HepG2 (cell line): Measurements from ENCODE around the gene SCNM1. TPM values are rescaled to one million over a fixed set of nuclear protein-coding genes. Genes with fewer than 3 reads are reported as not detected.

Experiments
- ATAC-seq: fragments of 200-7000 bp; cut with Tn5 transposase; 3 replicates; pipeline ENCODE4 v1.9.1; 2020; ENCODE audit warnings: mild to moderate bottlenecking, moderate library complexity
- BruUV-seq: library from RNA; stranded (reverse); fragments of 400-500 nt; replicated peaks from 2 replicates; lab custom pipeline; 2021; lab: Mats Ljungman, UMichigan
- CTCF ChIA-PET: fragments of 300-600 bp; formaldehyde crosslinking; extraction: SDS; loops from one replicate; lab custom pipeline; 2021; ENCODE audit warnings: low total read pairs, inconsistent platforms, low intra/inter-chr PET ratio; lab: Yijun Ruan, JAX
- POLR2A ChIA-PET: fragments of 350-600 bp; sonication (Branson Sonifier 250); formaldehyde crosslinking; loops from one replicate; lab custom pipeline; 2020; ENCODE audit warnings: antibody characterized with exemption, inconsistent platforms; lab: Yijun Ruan, JAX
- DNase-seq: peaks from one replicate; pipeline ENCODE4 v3.0.0-alpha.2; 2015; ENCODE audit warnings: low spot score
- FAIRE-seq: peaks from 3 replicates; lab custom pipeline; 2011; peaks lifted over from hg19 to GRCh38; lab: Jason Lieb, UNC
- H2AFZ ChIP-seq: one replicate; pipeline ENCODE4 v1.6.1; 2011; ENCODE audit warnings: low read length, inconsistent platforms
- H3K27ac ChIP-seq: fragments of 300-600 bp; 3 replicates; pipeline ENCODE4 v1.8.0; 2011; ENCODE audit warnings: mixed run types, mild to moderate bottlenecking, mixed read lengths, low read length, inconsistent platforms; ENCODE audit not compliant: insufficient read depth; ENCODE audit errors: extremely low read length
- H3K27me3 ChIP-seq, 2 experiments: fragments of 200-600 bp in 1 of 2; 2 replicates in 1 of 2; 3 replicates in 1 of 2; pipeline versions ENCODE4 v1.6.0 to v1.8.0; 2011; ENCODE audit warnings: low read length in 2 of 2, mild to moderate bottlenecking in 2 of 2, moderate library complexity in 2 of 2, inconsistent platforms in 1 of 2; ENCODE audit not compliant: insufficient read depth in 2 of 2, control insufficient read depth in 1 of 2
- H3K36me3 ChIP-seq, 2 experiments: fragments of 200-600 bp in 1 of 2; replicated peaks in 1 of 2; 2 replicates in 1 of 2; 3 replicates in 1 of 2; pipeline versions ENCODE4 v1.5.1 to v1.8.0; 2011; ENCODE audit warnings: low read length in 2 of 2, inconsistent platforms in 1 of 2; ENCODE audit not compliant: insufficient read depth in 2 of 2, control insufficient read depth in 1 of 2
- H3K4me1 ChIP-seq: 2 replicates; pipeline ENCODE4 v1.5.1; 2012; ENCODE audit warnings: low read length, inconsistent platforms; ENCODE audit not compliant: insufficient read depth
- H3K4me2 ChIP-seq: 2 replicates; pipeline ENCODE4 v1.6.0; 2011; ENCODE audit warnings: low read depth, low read length, inconsistent platforms
- H3K4me3 ChIP-seq, 3 experiments: fragments of 200-600 bp in 1 of 3; sonication (generic), shearing (Covaris generic) in 1 of 3; replicated peaks in 1 of 3; 2 replicates each; pipeline ENCODE4 v1.5.1; 2011 to 2016; ENCODE audit warnings: low read length in 3 of 3, inconsistent platforms in 2 of 3, low read depth in 2 of 3, mild to moderate bottlenecking in 2 of 3, control low read depth in 1 of 3, mixed read lengths in 1 of 3; ENCODE audit not compliant: insufficient read depth in 1 of 3
- H3K79me2 ChIP-seq: one replicate; pipeline ENCODE4 v1.6.1; 2011; ENCODE audit warnings: low read length, inconsistent platforms; ENCODE audit not compliant: insufficient read depth
- H3K9ac ChIP-seq: 2 replicates; pipeline ENCODE4 v1.6.0; 2011; ENCODE audit warnings: mild to moderate bottlenecking, low read depth, low read length, inconsistent platforms; ENCODE audit not compliant: insufficient read depth
- H3K9me3 ChIP-seq: 2 replicates; pipeline ENCODE4 v1.5.1; 2012; ENCODE audit warnings: mild to moderate bottlenecking, low read length
- H4K20me1 ChIP-seq: 2 replicates; pipeline ENCODE4 v1.6.0; 2011; ENCODE audit warnings: inconsistent platforms, mild to moderate bottlenecking, low read length, moderate library complexity; ENCODE audit not compliant: insufficient read depth
- AKAP8 ChIP-seq: sonication (generic); formaldehyde crosslinking; IDR thresholded peaks from 2 replicates; pipeline ENCODE4 v1.5.1; 2020; ENCODE audit warnings: mild to moderate bottlenecking, missing genetic modification reagents
- HMG20A ChIP-seq: IDR thresholded peaks from 2 replicates; pipeline ENCODE4 v1.6.1; 2016; ENCODE audit warnings: borderline replicate concordance
- KMT2B ChIP-seq: IDR thresholded peaks from 2 replicates; pipeline ENCODE4 v1.6.1; 2016; ENCODE audit warnings: missing genetic modification reagents, missing compliant biosample characterization
- PTBP1 ChIP-seq: fragments of 200-400 bp; formaldehyde crosslinking; IDR thresholded peaks from 2 replicates; pipeline ENCODE4 v1.6.1; 2018; ENCODE audit warnings: low read length, low read depth; ENCODE audit not compliant: poor library complexity, severe bottlenecking
- TAF1 ChIP-seq: sonication (generic); formaldehyde crosslinking; IDR thresholded peaks from 2 replicates; pipeline ENCODE4 v1.4.0; 2020; ENCODE audit warnings: missing genetic modification reagents
- THYN1 ChIP-seq: sonication (generic); formaldehyde crosslinking; IDR thresholded peaks from 2 replicates; pipeline ENCODE4 v1.8.1; 2023; ENCODE audit warnings: low read depth, mild to moderate bottlenecking, moderate library complexity, missing genetic modification reagents, borderline replicate concordance
- ZNF484 ChIP-seq: sonication (generic); formaldehyde crosslinking; IDR thresholded peaks from 2 replicates; pipeline ENCODE4 v1.5.1; 2020; ENCODE audit warnings: mild to moderate bottlenecking, low read depth, missing genetic modification reagents, borderline replicate concordance
- ZNF589 ChIP-seq: sonication (generic); formaldehyde crosslinking; conservative IDR thresholded peaks from 2 replicates; pipeline ENCODE4 v1.8.0; 2022; ENCODE audit warnings: mild to moderate bottlenecking, moderate library complexity, missing genetic modification reagents
- ZNF609 ChIP-seq: sonication (generic); formaldehyde crosslinking; IDR thresholded peaks from 2 replicates; pipeline ENCODE4 v1.4.0; 2020; ENCODE audit warnings: mild to moderate bottlenecking, missing genetic modification reagents, borderline replicate concordance
- ZNF660 ChIP-seq: sonication (generic); formaldehyde crosslinking; IDR thresholded peaks from 2 replicates; pipeline ENCODE4 v1.5.1; 2020; ENCODE audit warnings: mild to moderate bottlenecking, low read depth, missing genetic modification reagents, borderline replicate concordance
- ZNF746 ChIP-seq: sonication (generic); formaldehyde crosslinking; IDR thresholded peaks from 2 replicates; pipeline ENCODE4 v1.8.0; 2022; ENCODE audit warnings: mild to moderate bottlenecking, missing genetic modification reagents
- ZNF768 ChIP-seq: sonication (generic); formaldehyde crosslinking; IDR thresholded peaks from 2 replicates; pipeline ENCODE4 v1.4.0; 2020; ENCODE audit warnings: missing genetic modification reagents
- WGBS: methylation state at CpG from one replicate; pipeline ENCODE4 v1.1.6; 2017; ENCODE audit warnings: low lambda C conversion rate; 5-methylcytosine and 5-hydroxymethylcytosine counted together
- in situ Hi-C: cut with HindIII; loops from 2 replicates; pipeline ENCODE4 v1.10.0; 2017; ENCODE audit warnings: low pct_unique_long_range_greater_than_20kb; ENCODE audit not compliant: extremely low pct_ligation_motif_present
- intact Hi-C: fragments of 100-400 bp; cut with micrococcal nuclease; formaldehyde crosslinking; loops from one replicate; pipeline ENCODE4 v1.10.0; 2022; ENCODE audit not compliant: unreplicated experiment
- polyA plus RNA-seq, 8 experiments: library from polyadenylated mRNA; depleted of rRNA in 3 of 8; stranded (reverse) in 7 of 8; unstranded in 1 of 8; fragments of >200 nt; fragmentation: Illumina TruSeq in 4 of 8; extraction: Trizol in 4 of 8; gene quantifications; 2 replicates each; pipeline versions ENCODE4 v1.2.1 to v1.2.3, GENCODE V29; 2011 to 2016; ENCODE audit warnings: low read depth in 4 of 8, missing spikeins in 1 of 8, mixed read lengths in 1 of 8; ENCODE audit not compliant: insufficient read depth in 1 of 8
- total RNA-seq, 5 experiments: library from RNA; depleted of rRNA; stranded (reverse); fragments of >200 nt; fragmentation: Illumina TruSeq; extraction: Trizol; gene quantifications; 2 replicates each; pipeline ENCODE4 v1.2.3, GENCODE V29; 2016; ENCODE audit warnings: low read depth in 1 of 5
- TF ChIP-seq, protein P1 (sequence below): sonication (generic); formaldehyde crosslinking; IDR thresholded peaks from 2 replicates; pipeline ENCODE4 v1.8.1; 2022; ENCODE audit warnings: low read depth, mild to moderate bottlenecking, missing genetic modification reagents
- TF ChIP-seq, protein P2 (sequence below): sonication (generic); formaldehyde crosslinking; IDR thresholded peaks from 2 replicates; pipeline ENCODE4 v1.5.1; 2020; ENCODE audit warnings: mild to moderate bottlenecking, missing genetic modification reagents, borderline replicate concordance

SCNM1 gene
- total and polyA plus RNA-seq, 2 of the 13 experiments (the other 11 are each of a cell fraction or from before 2014, with no cell fraction given) = 16.3 to 31.5 TPM

DNA sequence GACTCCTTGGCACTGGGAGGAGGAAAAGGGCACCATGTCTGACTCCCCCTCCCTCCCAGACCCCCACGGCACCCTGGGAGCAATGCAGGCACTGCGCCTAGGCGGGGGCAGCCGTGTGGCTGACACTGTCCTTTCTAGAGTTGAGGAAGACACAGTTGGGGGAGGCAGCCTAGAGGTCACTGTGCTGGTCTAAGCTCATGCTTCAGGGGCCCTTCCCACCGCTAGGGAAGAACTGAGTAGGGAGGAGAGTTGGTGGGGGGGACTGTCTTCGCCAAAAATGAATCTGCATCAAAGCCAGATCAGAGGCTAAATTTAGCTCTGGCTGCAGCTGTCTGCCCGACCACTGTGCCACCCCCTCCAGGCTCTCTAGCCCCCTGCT lies 22.9 kb upstream of the SCNM1 start:
- intact Hi-C loops (no loop called here), in situ Hi-C loops (no loop called here)
- BruUV-seq = no TSS peak
- Histone ChIP-seq H3K27me3 (no peaks in the 10 kb centered on the region), H4K20me1 (no peaks in the 10 kb centered on the region), H3K79me2 (no peaks in the 10 kb centered on the region), H3K36me3 (no peaks in the 10 kb centered on the region), H3K4me3 (no peak overlapping the region), H2AFZ (no peak overlapping the region), H3K4me2 (no peak overlapping the region), H3K4me1 (peaks cover 26% of the 10 kb centered on the region), H3K9ac (no peak overlapping the region), H3K9me3 (no peaks in the 10 kb centered on the region)
- ATAC-seq (no peak), FAIRE-seq (no peak), DNase-seq (no peak)
- ChIA-PET POLR2A (no interaction called here), CTCF (no interaction called here)
- TF ChIP-seq ZNF746 (CRISPR knock-in tag) = no peak
- no peak for TF ChIP-seq ZNF660 (CRISPR knock-in tag)
- TF ChIP-seq, protein P1, sequence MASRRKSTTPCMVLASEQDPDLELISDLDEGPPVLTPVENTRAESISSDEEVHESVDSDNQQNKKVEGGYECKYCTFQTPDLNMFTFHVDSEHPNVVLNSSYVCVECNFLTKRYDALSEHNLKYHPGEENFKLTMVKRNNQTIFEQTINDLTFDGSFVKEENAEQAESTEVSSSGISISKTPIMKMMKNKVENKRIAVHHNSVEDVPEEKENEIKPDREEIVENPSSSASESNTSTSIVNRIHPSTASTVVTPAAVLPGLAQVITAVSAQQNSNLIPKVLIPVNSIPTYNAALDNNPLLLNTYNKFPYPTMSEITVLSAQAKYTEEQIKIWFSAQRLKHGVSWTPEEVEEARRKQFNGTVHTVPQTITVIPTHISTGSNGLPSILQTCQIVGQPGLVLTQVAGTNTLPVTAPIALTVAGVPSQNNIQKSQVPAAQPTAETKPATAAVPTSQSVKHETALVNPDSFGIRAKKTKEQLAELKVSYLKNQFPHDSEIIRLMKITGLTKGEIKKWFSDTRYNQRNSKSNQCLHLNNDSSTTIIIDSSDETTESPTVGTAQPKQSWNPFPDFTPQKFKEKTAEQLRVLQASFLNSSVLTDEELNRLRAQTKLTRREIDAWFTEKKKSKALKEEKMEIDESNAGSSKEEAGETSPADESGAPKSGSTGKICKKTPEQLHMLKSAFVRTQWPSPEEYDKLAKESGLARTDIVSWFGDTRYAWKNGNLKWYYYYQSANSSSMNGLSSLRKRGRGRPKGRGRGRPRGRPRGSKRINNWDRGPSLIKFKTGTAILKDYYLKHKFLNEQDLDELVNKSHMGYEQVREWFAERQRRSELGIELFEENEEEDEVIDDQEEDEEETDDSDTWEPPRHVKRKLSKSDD (CRISPR knock-in tag) = no peak
- no peak for TF ChIP-seq ZNF589
- TF ChIP-seq, protein P2, sequence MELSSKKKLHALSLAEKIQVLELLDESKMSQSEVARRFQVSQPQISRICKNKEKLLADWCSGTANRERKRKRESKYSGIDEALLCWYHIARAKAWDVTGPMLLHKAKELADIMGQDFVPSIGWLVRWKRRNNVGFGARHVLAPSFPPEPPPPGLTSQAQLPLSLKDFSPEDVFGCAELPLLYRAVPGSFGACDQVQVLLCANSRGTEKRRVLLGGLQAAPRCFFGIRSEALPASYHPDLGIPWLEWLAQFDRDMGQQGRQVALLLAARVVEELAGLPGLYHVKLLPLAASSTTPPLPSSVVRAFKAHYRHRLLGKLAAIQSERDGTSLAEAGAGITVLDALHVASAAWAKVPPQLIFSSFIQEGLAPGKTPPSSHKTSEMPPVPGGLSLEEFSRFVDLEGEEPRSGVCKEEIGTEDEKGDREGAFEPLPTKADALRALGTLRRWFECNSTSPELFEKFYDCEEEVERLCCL (CRISPR knock-in tag) = no peak
- no peak for TF ChIP-seq THYN1 (CRISPR knock-in tag)
- no peak for TF ChIP-seq TAF1 (CRISPR knock-in tag)
- no peak for TF ChIP-seq PTBP1
- no peak for TF ChIP-seq ZNF609
- no peak for TF ChIP-seq ZNF484 (CRISPR knock-in tag)
- TF ChIP-seq KMT2B (CRISPR knock-in tag) = no peak
- no peak for TF ChIP-seq HMG20A (CRISPR knock-in tag)
- TF ChIP-seq ZNF768 (CRISPR knock-in tag) = no peak
- TF ChIP-seq AKAP8 = no peak
- TF ChIP-seq, all 625 proteins: peak for 0
- 85% methylated on average over 7 of the region's 7 CpGs for WGBS
- no peak overlapping the region for H3K27ac ChIP-seq
